OCI-LY7 (cell line): ENCODE measurements around the gene DGKH. TPM values are rescaled to one million over a fixed set of nuclear protein-coding genes. Genes with fewer than 3 reads are reported as not detected.

Source experiments
- BruUV-seq: library from RNA; stranded (reverse); fragments of 400-500 nt; replicated peaks from 2 replicates; lab custom pipeline; 2021; lab: Mats Ljungman, UMichigan
- CTCF ChIA-PET: fragments of 300-600 bp; sonication (Branson Sonifier 250); formaldehyde crosslinking; loops from one replicate; lab custom pipeline; 2022; ENCODE audit warnings: antibody characterized with exemption; ENCODE audit not compliant: unreplicated experiment; lab: Charles Lee
- POLR2A ChIA-PET: fragments of 300-600 bp; sonication (Branson Sonifier 250); formaldehyde crosslinking; loops from one replicate; lab custom pipeline; 2022; ENCODE audit warnings: antibody characterized with exemption; lab: Charles Lee
- DNase-seq: peaks from one replicate; pipeline ENCODE4 v3.0.0-alpha.2; 2015; ENCODE audit warnings: low spot score
- H2AFZ ChIP-seq: fragments of 200-600 bp; sonication (generic), shearing (Covaris generic); 2 replicates; pipeline ENCODE4 v1.6.1; 2014; ENCODE audit warnings: mild to moderate bottlenecking, antibody characterized with exemption, low read length, moderate library complexity
- H3K27ac ChIP-seq: fragments of 200-600 bp; sonication (generic); 2 replicates; pipeline ENCODE4 v1.5.1; 2014; ENCODE audit warnings: mixed run types, low read depth, mild to moderate bottlenecking, moderate library complexity, low read length, inconsistent platforms; ENCODE audit not compliant: poor library complexity, severe bottlenecking
- H3K36me3 ChIP-seq: fragments of 200-600 bp; sonication (generic); 2 replicates; pipeline ENCODE4 v1.6.1; 2014; ENCODE audit warnings: mild to moderate bottlenecking, antibody characterized with exemption, low read length, moderate library complexity, mixed read lengths; ENCODE audit not compliant: insufficient read depth
- H3K4me1 ChIP-seq: fragments of 200-600 bp; sonication (generic); 2 replicates; pipeline ENCODE4 v1.5.1; 2014; ENCODE audit warnings: mild to moderate bottlenecking, low read length; ENCODE audit not compliant: insufficient read depth, poor library complexity, severe bottlenecking
- H3K4me2 ChIP-seq: fragments of 200-600 bp; sonication (generic); 2 replicates; pipeline ENCODE4 v1.6.1; 2014; ENCODE audit warnings: mild to moderate bottlenecking, low read length
- H3K4me3 ChIP-seq: fragments of 200-600 bp; sonication (generic); 2 replicates; pipeline ENCODE4 v1.5.1; 2014; ENCODE audit warnings: mild to moderate bottlenecking, low read depth, low read length; ENCODE audit not compliant: poor library complexity, severe bottlenecking
- H3K79me2 ChIP-seq: fragments of 200-600 bp; sonication (generic); 2 replicates; pipeline ENCODE4 v1.6.1; 2016; ENCODE audit warnings: low read depth, mild to moderate bottlenecking, low read length, moderate library complexity, mixed read lengths; ENCODE audit not compliant: insufficient read depth
- H3K9me2 ChIP-seq: fragments of 200-600 bp; sonication (generic); 2 replicates; pipeline ENCODE4 v1.6.1; 2016; ENCODE audit warnings: mild to moderate bottlenecking, low read length, mixed read lengths; ENCODE audit not compliant: insufficient read depth
- H3K9me3 ChIP-seq: fragments of 200-600 bp; sonication (generic); 2 replicates; pipeline ENCODE4 v1.6.1; 2014; ENCODE audit warnings: mild to moderate bottlenecking, mixed run types, low read length, mixed read lengths
- H4K20me1 ChIP-seq: fragments of 200-600 bp; sonication (generic); 2 replicates; pipeline ENCODE4 v1.6.1; 2014; ENCODE audit warnings: mild to moderate bottlenecking, antibody characterized with exemption, low read length, moderate library complexity, mixed read lengths; ENCODE audit not compliant: insufficient read depth
- EZH2phosphoT487 ChIP-seq: fragments of 200-600 bp; sonication (generic); IDR thresholded peaks from 2 replicates; pipeline ENCODE4 v1.6.1; 2018; ENCODE audit warnings: low read depth, borderline replicate concordance, mild to moderate bottlenecking, mixed run types, antibody characterized with exemption, low read length, moderate library complexity, mixed read lengths
- intact Hi-C: fragments of 100-400 bp; cut with micrococcal nuclease; formaldehyde crosslinking; loops from one replicate; pipeline ENCODE4 v1.10.0; 2022; ENCODE audit not compliant: unreplicated experiment
- total RNA-seq, 2 experiments: library from RNA; depleted of rRNA in 1 of 2; stranded (reverse); fragments of >200 nt in 1 of 2; shearing (Covaris generic) in 1 of 2; gene quantifications; 2 replicates each; pipeline ENCODE4 v1.2.3, GENCODE V29; 2014 to 2022
- TF ChIP-seq, protein P1 (sequence below): fragments of 200-600 bp; sonication (generic); conservative IDR thresholded peaks from 2 replicates; pipeline ENCODE4 v1.5.1; 2014; ENCODE audit warnings: mild to moderate bottlenecking, antibody characterized with exemption, low read length, moderate library complexity, mixed read lengths

Gene DGKH
- total RNA-seq, 2 experiments from 2014 or later: 6.2 to 16.1 TPM

DNA sequence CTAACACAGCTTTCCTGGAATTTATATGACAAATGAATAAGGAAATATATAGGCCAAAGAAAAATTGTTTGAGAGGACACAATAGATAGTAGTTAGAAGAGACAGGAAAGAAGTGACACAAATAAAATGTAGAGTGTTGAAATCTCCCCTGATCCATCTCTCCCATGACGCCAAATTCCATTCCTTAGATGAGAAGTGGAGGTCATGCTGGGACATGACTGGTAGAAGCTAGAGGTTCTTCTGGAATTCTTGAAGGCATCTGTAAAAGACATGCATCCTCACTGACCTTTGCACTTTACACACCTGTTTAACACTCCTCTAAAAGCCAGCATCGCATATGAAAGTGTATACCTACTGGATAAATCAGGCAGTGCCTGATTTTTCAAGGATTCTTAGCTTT, 67.8 kb downstream of the DGKH start:
- H3K4me3 ChIP-seq: no peak overlapping the region
- no peaks in the 10 kb centered on the region for H3K9me2 ChIP-seq
- BruUV-seq: no TSS peak
- no peak for DNase-seq
- H3K4me2 ChIP-seq: no peak overlapping the region
- intact Hi-C loops: loop anchor here (10.0 kb wide), 1 partner anchor 731 kb away; no protein-coding TSS in a partner anchor
- no peak overlapping the region for H2AFZ ChIP-seq
- ChIA-PET CTCF (no interaction called here), POLR2A (interaction anchor here (0.5 to 0.9 kb wide), 3 partner anchors 16 to 279 kb away, joined by 3 read pairs; no protein-coding TSS in a partner anchor)
- no peaks in the 10 kb centered on the region for H4K20me1 ChIP-seq
- H3K4me1 ChIP-seq: no peaks in the 10 kb centered on the region
- H3K9me3 ChIP-seq: no peaks in the 10 kb centered on the region
- no peak overlapping the region for H3K27ac ChIP-seq
- no peaks in the 10 kb centered on the region for H3K36me3 ChIP-seq
- no peaks in the 10 kb centered on the region for H3K79me2 ChIP-seq
- TF ChIP-seq EZH2phosphoT487: no peak
- TF ChIP-seq, protein P1, sequence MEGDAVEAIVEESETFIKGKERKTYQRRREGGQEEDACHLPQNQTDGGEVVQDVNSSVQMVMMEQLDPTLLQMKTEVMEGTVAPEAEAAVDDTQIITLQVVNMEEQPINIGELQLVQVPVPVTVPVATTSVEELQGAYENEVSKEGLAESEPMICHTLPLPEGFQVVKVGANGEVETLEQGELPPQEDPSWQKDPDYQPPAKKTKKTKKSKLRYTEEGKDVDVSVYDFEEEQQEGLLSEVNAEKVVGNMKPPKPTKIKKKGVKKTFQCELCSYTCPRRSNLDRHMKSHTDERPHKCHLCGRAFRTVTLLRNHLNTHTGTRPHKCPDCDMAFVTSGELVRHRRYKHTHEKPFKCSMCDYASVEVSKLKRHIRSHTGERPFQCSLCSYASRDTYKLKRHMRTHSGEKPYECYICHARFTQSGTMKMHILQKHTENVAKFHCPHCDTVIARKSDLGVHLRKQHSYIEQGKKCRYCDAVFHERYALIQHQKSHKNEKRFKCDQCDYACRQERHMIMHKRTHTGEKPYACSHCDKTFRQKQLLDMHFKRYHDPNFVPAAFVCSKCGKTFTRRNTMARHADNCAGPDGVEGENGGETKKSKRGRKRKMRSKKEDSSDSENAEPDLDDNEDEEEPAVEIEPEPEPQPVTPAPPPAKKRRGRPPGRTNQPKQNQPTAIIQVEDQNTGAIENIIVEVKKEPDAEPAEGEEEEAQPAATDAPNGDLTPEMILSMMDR: no peak

DNA sequence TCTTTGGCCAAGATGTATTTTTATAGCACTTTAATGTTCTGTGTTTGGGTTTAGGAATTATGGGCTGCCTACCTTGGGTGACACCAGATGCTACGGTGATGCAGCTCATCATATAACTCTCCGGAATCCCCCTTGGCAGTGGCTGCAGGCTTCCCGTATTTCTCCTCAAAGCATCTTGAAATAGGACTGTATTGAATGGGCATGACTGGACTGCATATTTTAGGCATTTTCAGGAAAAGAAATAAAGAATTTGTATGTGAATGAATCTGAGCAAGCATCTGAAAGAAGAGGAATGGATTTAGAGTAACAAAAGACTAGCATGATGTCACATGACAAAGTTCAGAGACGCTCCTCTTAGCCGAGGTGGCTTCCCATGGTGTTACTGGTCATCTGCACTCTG, 70.6 kb downstream of the DGKH start:
- no peaks in the 10 kb centered on the region for H3K79me2 ChIP-seq
- no TSS peak for BruUV-seq
- no peak for TF ChIP-seq EZH2phosphoT487
- TF ChIP-seq, protein P1: no peak
- ChIA-PET CTCF (no interaction called here), POLR2A (interaction anchor here (0.8 kb wide), 1 partner anchor 437 kb away, joined by 3 read pairs; no protein-coding TSS in a partner anchor)
- no peak overlapping the region for H2AFZ ChIP-seq
- H4K20me1 ChIP-seq: no peaks in the 10 kb centered on the region
- no peaks in the 10 kb centered on the region for H3K9me2 ChIP-seq
- H3K27ac ChIP-seq: no peak overlapping the region
- intact Hi-C loops: loop anchor here (10.0 kb wide), 1 partner anchor 734 kb away; no protein-coding TSS in a partner anchor
- H3K4me2 ChIP-seq: no peak overlapping the region
- H3K4me3 ChIP-seq: no peak overlapping the region
- H3K9me3 ChIP-seq: no peaks in the 10 kb centered on the region
- H3K4me1 ChIP-seq: no peaks in the 10 kb centered on the region
- DNase-seq: no peak
- no peaks in the 10 kb centered on the region for H3K36me3 ChIP-seq

DNA sequence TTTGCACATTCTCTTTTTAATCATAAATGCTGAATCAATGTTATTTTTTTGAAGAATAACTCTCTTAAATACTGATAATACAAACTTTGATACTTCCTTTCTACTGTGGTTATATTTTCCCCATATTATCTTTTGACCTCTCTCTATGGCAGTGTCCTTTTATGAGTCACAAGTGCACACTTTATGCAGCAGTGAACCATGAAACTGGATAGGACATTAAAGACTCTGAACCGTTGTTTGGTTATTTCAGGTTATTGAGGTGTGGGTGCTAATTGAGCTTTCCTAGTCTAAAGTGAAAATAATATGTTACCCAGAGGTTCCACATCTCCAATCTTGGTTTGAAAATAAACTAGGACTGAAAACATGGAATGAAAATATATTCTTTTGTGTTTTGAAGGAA, 71.4 kb downstream of the DGKH start:
- Histone ChIP-seq H3K4me1 (no peaks in the 10 kb centered on the region), H3K79me2 (no peaks in the 10 kb centered on the region), H3K4me3 (no peak overlapping the region), H3K4me2 (no peak overlapping the region), H2AFZ (no peak overlapping the region), H3K9me3 (no peaks in the 10 kb centered on the region), H3K27ac (no peak overlapping the region), H3K9me2 (no peaks in the 10 kb centered on the region), H4K20me1 (no peaks in the 10 kb centered on the region), H3K36me3 (no peaks in the 10 kb centered on the region)
- ChIA-PET POLR2A (interaction anchor here (0.6 to 0.8 kb wide), 2 partner anchors 60 to 438 kb away, joined by 3 to 6 read pairs; no protein-coding TSS in a partner anchor), CTCF (no interaction called here)
- no TSS peak for BruUV-seq
- DNase-seq: no peak
- TF ChIP-seq EZH2phosphoT487: no peak
- TF ChIP-seq, protein P1: no peak
- intact Hi-C loops: loop anchor here (10.0 kb wide), 1 partner anchor 735 kb away; no protein-coding TSS in a partner anchor
